Forelimb muscle (tissue), 1 donor: ENCODE data around the gene RPS6KC1. TPM values are rescaled to one million over a fixed set of nuclear protein-coding genes. Genes with fewer than 3 reads are reported as not detected.
"Not testable (repeated sequence)": the region's sequence is repeated elsewhere in the genome, so short reads cannot be mapped to it uniquely, and the experiment has no call there.

Experiments
- DNase-seq: peaks from one replicate; pipeline ENCODE4 v3.0.0-alpha.2; 2013; ENCODE audit warnings: low read depth
- polyA plus RNA-seq: library from polyadenylated mRNA; unstranded; fragments of 120-200 nt; gene quantifications from one replicate; pipeline ENCODE4 v1.2.1, GENCODE V29; 2013; ENCODE audit not compliant: insufficient read length

Gene RPS6KC1
- polyA plus RNA-seq, 1 donor = 17.2 TPM

GRCh38 chr1:213279410-213279809, 228.4 kb downstream of the RPS6KC1 start:
- DNase-seq = no peak

DNA sequence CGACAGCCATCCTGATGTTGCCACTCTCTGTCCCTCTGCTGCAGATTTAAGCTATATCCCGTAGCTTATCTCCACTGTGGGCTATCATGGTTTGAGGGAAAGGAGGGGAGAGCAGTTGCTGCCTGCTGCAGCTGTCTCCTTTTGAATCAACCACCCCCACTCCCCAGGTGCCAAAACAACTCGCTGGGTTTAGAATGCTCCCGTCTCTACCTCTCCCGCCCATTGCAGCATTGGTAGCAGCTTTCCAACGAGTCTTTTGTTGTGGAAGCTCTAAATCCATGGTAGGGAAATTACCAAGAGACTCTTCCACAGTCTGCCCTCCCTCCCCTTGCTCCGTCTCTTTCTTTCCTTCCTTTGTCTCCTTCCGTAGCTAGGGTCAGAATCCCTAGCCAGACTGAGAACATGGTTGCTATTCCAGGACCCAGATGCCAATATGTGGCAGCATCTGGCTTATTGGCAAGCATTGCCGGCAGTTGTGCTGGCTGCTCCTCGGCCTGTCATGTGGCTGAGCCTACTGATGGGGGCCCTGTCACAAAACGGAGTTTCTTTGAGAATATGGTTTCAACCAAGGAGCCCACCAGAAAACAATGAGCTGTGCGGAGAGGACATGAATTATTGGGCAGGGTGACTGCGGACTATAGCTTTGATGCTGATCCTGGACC, 230.7 kb downstream of the RPS6KC1 start:
- no peak for DNase-seq

DNA sequence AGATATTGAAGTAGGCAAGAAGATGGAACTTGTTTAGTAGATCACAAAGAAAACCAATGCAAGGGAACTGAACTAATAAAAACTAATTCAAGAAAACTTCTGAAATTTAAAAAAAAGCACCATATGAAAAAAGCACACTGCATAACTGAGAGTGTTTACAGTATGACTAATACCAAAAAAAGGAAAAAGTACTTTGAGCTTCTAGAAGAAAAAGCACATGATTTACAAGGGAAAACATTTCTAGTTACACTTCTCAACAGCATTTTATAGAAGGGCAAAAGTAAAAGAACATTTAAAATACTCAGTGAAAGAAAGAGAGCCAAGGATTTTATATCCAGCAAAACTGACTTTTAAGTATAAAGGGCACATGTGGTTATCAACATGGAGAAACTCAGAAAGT, 233.6 kb downstream of the RPS6KC1 start:
- DNase-seq = no peak

DNA sequence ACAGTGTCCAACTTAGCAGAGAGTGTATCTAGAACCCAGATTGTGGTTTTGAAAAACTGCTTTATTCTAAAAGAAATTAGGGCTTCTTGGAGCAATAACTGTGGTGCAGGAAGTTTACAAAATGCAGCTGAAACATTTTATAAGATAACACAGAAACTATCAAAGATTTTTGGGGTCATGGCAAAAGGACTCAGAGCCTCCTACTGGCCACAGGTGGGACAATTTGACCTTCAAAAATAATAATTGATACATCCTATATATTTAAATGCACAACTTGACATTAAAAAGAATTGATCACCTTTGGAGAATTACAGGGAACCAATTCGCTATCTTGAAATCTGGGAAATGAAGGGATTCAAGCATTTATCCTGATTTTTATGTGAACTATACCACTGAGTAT, 235.2 kb downstream of the RPS6KC1 start:
- DNase-seq = no peak

DNA sequence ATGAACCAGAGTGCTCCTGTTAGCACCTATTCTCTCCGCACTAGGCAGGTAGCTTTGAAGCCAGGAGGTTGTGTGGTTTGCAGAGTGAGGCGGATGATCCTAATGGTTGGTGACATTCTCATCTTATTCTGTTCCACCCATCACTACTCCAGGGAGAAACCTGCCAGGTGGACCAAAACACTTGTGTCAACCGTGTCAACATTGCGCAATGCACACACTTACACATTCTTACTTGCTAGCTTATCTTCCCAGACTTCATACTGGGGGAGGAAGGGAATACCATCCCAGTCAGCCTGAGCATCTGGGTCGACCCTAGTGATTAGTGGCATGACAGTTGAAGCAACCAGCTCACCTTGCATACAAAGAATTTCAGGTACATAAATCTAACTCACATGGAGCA, 236.9 kb downstream of the RPS6KC1 start:
- DNase-seq = no peak

- no peak for DNase-seq
These were observed 240.5 kb downstream of the RPS6KC1 start for GRCh38 chr1:213291526-213291925.

DNA sequence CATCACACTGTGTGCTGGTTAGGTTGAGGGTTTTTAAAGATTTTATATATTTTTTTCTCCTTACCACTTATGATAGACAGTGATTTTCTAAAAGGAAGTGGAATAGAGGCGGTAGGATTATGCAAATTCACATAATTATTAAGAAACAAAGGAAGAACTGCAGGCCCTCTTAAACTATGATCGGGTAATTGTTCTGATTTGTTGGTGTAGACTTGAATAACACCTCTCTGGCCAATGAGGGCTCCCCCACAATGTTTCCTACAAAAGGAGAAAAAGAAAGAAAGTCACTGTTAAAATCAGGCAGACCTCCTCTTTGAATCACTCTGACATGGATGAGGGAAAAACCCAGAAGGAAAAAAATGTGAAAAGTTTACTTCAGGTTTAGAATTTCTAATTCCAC, 241.6 kb downstream of the RPS6KC1 start:
- DNase-seq = no peak

GRCh38 chr1:213295860-213296259, 244.8 kb downstream of the RPS6KC1 start:
- DNase-seq = no peak

GRCh38 chr1:213296558-213296957, 245.5 kb downstream of the RPS6KC1 start:
- DNase-seq = no peak

DNA sequence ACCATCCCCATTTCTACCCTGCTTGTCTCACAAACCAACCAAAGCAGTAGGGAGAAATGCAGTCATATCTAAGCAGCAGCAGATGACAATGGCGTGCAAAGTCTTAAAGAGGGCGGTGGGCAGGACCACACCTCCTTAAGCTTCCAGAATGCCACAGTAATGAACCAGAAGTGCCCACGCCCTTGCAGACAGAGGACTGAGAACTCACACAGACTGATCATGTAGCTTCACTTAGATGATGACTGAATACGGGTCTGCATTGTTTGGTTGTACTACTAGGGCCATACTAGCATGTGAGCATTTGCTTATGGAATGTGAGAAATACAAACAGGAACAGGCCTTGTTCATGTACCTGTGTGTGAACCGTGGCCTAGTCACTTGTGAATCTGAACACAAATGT, 246.0 kb downstream of the RPS6KC1 start:
- no peak for DNase-seq

GRCh38 chr1:213300433-213300832, 249.4 kb downstream of the RPS6KC1 start:
- no peak for DNase-seq

DNA sequence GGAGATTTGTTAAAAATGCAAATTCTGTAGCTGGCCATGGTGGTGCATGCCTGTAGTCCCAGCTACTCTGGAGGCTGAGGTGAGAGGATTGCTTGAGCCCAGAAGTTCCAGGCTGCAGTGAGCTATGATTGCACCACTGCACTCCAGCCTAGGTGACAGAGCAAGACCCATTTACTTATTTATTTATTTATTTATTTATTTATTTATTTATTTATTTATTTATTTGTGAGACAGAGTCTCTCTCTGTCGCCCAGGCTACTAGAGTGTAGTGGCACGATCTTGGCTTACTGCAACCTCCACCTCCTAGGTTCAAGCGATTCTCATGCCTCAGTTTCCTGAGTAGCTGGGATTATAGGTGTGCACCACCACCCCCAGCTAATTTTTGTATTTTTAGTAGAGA, 250.5 kb downstream of the RPS6KC1 start:
- DNase-seq = not testable (repeated sequence)

DNA sequence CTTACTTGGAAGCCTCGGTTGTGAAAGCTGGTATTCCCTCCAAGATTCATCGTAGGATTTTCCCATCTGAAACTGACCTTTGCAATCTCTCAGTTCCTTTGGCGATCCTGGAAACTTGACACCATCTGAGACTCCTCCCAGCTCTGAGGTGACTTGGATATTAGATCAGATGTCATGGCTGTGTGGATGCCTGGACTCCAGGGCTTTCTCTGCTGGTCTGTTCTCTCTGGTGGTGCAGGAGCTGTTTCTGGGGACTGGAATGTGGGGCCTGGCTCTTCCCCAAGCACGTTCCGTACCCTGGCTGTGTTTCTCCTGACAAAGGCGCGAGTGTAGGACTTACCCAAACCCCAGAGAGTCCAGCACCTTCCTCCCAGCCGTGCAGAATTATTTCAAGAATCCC, 252.2 kb downstream of the RPS6KC1 start:
- no peak for DNase-seq

DNA sequence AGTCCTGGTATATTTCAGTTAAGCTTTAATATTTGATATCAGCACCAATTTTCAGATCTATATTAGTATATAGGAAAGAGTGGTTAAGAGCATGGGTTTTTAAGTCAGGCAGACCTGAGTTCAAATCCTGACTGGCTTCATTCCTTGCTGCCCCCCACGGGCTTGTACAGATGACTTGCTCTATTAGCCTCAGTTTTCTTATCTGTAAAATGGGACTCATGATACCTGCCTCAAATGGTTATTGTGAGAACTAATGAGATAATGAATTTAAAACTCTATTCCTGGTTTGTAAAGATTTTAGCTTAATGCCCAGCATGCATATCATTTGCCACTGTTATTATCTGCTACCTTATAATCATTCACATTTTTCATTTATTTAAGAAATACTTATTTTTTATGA, 264.5 kb downstream of the RPS6KC1 start:
- no peak for DNase-seq

GRCh38 chr1:213318458-213318857, 267.4 kb downstream of the RPS6KC1 start:
- not testable (repeated sequence) for DNase-seq

- DNase-seq = no peak
These were observed 269.3 kb downstream of the RPS6KC1 start for GRCh38 chr1:213320191-213320870.

Other genes starting within 250 kb of the RPS6KC1 start
- gene SPATA45, start 203.6 kb upstream of the RPS6KC1 start, polyA plus RNA-seq = not detected
- gene FLVCR1, start 193.0 kb upstream of the RPS6KC1 start, polyA plus RNA-seq = 7.5 TPM
- gene VASH2, start 100.7 kb upstream of the RPS6KC1 start, polyA plus RNA-seq = 41.0 TPM
- 28.2 TPM for gene ANGEL2, start 35.4 kb upstream of the RPS6KC1 start, polyA plus RNA-seq